HepG2 (cell line): ENCODE data around the gene CLP1. TPM values are rescaled to one million over a fixed set of nuclear protein-coding genes. Genes with fewer than 3 reads are reported as not detected.

Source experiments
- THAP11 ChIP-seq: IDR thresholded peaks from 2 replicates; pipeline ENCODE4 v1.6.1; 2016; ENCODE audit warnings: missing biosample characterization, missing genetic modification reagents
- ZNF451 ChIP-seq: sonication (generic); formaldehyde crosslinking; IDR thresholded peaks from 2 replicates; pipeline ENCODE4 v1.5.0; 2020; ENCODE audit warnings: mild to moderate bottlenecking, missing genetic modification reagents
- ZZZ3 ChIP-seq: sonication (generic); formaldehyde crosslinking; IDR thresholded peaks from 2 replicates; pipeline ENCODE4 v1.4.0; 2020; ENCODE audit warnings: missing genetic modification reagents, mild to moderate bottlenecking, borderline replicate concordance
- polyA plus RNA-seq, 8 experiments: library from polyadenylated mRNA; depleted of rRNA in 3 of 8; stranded (reverse) in 7 of 8; unstranded in 1 of 8; fragments of >200 nt; fragmentation: Illumina TruSeq in 4 of 8; extraction: Trizol in 4 of 8; gene quantifications; 2 replicates each; pipeline versions ENCODE4 v1.2.1 to v1.2.3, GENCODE V29; 2011 to 2016; ENCODE audit warnings: low read depth in 4 of 8, missing spikeins in 1 of 8, mixed read lengths in 1 of 8; ENCODE audit not compliant: insufficient read depth in 1 of 8
- total RNA-seq, 5 experiments: library from RNA; depleted of rRNA; stranded (reverse); fragments of >200 nt; fragmentation: Illumina TruSeq; extraction: Trizol; gene quantifications; 2 replicates each; pipeline ENCODE4 v1.2.3, GENCODE V29; 2016; ENCODE audit warnings: low read depth in 1 of 5
- TF ChIP-seq, protein P1 (sequence below), 2 experiments: fragments of 450-650 bp in 1 of 2; sonication (generic) in 1 of 2; formaldehyde crosslinking in 1 of 2; IDR thresholded peaks; 2 replicates each; pipeline versions ENCODE4 v1.6.1 to v1.8.0; 2016 to 2022; ENCODE audit warnings: antibody characterized with exemption in 1 of 2, mild to moderate bottlenecking in 1 of 2, missing genetic modification reagents in 1 of 2
- TF ChIP-seq, protein P2 (sequence below): sonication (generic); formaldehyde crosslinking; IDR thresholded peaks from 2 replicates; pipeline ENCODE4 v1.4.0; 2020; ENCODE audit warnings: missing genetic modification reagents
- TF ChIP-seq, protein P3 (sequence below): IDR thresholded peaks from 2 replicates; pipeline ENCODE4 v1.6.1; 2016; ENCODE audit warnings: mild to moderate bottlenecking, missing biosample characterization, missing genetic modification reagents
- TF ChIP-seq, protein P4 (sequence below): sonication (generic); formaldehyde crosslinking; IDR thresholded peaks from 2 replicates; pipeline ENCODE4 v1.4.0; 2020; ENCODE audit warnings: missing genetic modification reagents

CLP1 gene
- total and polyA plus RNA-seq, 2 of the 13 experiments (the other 11 are each of a cell fraction or from before 2014, with no cell fraction given): 14.6 to 24.8 TPM

DNA sequence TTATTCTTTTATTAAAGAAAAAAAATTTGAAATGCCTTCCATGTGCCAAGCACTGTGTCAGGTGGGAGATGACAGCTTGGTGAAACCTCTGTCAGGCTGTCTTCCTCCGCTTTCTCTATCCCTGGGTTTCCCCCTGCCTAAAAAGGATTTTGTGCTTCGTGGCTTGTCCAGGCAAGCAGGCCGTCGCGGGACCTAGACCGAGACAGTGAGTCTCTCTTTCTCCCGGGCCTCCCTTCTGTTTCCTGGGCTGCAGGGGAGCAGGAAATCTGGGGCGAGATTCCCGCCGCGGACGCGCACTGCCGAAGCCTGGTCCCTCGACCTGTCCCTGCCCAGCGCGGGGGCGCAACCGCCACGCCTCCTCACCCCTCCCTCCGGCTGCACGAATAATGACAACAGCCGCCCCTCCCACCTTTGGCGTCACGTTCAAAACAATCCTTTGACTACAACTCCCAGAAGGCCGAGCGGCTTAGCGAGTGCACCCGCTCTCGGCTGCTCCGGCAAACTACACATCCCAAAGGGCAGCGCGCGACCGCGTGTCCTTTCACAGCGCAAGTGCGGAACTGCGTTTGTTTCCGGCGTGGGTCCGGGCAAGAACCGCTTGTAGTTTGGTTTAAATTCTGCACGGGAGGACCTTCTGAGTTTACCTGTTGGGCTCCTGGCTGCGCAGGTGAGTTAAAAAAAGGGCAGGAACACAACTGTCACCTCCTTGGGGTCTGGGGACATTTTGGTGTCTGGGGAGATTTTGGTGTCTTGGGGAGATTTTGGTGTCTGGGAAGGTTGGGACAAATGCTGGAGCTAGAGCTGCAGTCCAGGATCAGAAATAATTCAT lies at the start of gene CLP1 (continued):
- TF ChIP-seq, protein P1, sequence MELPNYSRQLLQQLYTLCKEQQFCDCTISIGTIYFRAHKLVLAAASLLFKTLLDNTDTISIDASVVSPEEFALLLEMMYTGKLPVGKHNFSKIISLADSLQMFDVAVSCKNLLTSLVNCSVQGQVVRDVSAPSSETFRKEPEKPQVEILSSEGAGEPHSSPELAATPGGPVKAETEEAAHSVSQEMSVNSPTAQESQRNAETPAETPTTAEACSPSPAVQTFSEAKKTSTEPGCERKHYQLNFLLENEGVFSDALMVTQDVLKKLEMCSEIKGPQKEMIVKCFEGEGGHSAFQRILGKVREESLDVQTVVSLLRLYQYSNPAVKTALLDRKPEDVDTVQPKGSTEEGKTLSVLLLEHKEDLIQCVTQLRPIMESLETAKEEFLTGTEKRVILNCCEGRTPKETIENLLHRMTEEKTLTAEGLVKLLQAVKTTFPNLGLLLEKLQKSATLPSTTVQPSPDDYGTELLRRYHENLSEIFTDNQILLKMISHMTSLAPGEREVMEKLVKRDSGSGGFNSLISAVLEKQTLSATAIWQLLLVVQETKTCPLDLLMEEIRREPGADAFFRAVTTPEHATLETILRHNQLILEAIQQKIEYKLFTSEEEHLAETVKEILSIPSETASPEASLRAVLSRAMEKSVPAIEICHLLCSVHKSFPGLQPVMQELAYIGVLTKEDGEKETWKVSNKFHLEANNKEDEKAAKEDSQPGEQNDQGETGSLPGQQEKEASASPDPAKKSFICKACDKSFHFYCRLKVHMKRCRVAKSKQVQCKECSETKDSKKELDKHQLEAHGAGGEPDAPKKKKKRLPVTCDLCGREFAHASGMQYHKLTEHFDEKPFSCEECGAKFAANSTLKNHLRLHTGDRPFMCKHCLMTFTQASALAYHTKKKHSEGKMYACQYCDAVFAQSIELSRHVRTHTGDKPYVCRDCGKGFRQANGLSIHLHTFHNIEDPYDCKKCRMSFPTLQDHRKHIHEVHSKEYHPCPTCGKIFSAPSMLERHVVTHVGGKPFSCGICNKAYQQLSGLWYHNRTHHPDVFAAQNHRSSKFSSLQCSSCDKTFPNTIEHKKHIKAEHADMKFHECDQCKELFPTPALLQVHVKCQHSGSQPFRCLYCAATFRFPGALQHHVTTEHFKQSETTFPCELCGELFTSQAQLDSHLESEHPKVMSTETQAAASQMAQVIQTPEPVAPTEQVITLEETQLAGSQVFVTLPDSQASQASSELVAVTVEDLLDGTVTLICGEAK (IDR thresholded peaks at IDR 0.05): no peak
- TF ChIP-seq, protein P1 (CRISPR knock-in tag; IDR thresholded peaks at IDR 0.05): peak; percentile 99
- no peak; the same call in 1 of the 2 replicates for TF ChIP-seq ZNF451 (CRISPR knock-in tag)
- TF ChIP-seq, protein P2, sequence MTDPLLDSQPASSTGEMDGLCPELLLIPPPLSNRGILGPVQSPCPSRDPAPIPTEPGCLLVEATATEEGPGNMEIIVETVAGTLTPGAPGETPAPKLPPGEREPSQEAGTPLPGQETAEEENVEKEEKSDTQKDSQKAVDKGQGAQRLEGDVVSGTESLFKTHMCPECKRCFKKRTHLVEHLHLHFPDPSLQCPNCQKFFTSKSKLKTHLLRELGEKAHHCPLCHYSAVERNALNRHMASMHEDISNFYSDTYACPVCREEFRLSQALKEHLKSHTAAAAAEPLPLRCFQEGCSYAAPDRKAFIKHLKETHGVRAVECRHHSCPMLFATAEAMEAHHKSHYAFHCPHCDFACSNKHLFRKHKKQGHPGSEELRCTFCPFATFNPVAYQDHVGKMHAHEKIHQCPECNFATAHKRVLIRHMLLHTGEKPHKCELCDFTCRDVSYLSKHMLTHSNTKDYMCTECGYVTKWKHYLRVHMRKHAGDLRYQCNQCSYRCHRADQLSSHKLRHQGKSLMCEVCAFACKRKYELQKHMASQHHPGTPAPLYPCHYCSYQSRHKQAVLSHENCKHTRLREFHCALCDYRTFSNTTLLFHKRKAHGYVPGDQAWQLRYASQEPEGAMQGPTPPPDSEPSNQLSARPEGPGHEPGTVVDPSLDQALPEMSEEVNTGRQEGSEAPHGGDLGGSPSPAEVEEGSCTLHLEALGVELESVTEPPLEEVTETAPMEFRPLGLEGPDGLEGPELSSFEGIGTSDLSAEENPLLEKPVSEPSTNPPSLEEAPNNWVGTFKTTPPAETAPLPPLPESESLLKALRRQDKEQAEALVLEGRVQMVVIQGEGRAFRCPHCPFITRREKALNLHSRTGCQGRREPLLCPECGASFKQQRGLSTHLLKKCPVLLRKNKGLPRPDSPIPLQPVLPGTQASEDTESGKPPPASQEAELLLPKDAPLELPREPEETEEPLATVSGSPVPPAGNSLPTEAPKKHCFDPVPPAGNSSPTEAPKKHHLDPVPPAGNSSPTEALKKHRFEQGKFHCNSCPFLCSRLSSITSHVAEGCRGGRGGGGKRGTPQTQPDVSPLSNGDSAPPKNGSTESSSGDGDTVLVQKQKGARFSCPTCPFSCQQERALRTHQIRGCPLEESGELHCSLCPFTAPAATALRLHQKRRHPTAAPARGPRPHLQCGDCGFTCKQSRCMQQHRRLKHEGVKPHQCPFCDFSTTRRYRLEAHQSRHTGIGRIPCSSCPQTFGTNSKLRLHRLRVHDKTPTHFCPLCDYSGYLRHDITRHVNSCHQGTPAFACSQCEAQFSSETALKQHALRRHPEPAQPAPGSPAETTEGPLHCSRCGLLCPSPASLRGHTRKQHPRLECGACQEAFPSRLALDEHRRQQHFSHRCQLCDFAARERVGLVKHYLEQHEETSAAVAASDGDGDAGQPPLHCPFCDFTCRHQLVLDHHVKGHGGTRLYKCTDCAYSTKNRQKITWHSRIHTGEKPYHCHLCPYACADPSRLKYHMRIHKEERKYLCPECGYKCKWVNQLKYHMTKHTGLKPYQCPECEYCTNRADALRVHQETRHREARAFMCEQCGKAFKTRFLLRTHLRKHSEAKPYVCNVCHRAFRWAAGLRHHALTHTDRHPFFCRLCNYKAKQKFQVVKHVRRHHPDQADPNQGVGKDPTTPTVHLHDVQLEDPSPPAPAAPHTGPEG: no peak
- peak; percentile 80; the same call in 1 of the 2 replicates for TF ChIP-seq ZZZ3 (CRISPR knock-in tag)
- TF ChIP-seq, protein P3, sequence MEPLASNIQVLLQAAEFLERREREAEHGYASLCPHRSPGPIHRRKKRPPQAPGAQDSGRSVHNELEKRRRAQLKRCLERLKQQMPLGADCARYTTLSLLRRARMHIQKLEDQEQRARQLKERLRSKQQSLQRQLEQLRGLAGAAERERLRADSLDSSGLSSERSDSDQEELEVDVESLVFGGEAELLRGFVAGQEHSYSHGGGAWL (CRISPR knock-in tag): 0 out of 2 replicates have a peak, but pooled peaks have one; percentile 32
- TF ChIP-seq, protein P4, sequence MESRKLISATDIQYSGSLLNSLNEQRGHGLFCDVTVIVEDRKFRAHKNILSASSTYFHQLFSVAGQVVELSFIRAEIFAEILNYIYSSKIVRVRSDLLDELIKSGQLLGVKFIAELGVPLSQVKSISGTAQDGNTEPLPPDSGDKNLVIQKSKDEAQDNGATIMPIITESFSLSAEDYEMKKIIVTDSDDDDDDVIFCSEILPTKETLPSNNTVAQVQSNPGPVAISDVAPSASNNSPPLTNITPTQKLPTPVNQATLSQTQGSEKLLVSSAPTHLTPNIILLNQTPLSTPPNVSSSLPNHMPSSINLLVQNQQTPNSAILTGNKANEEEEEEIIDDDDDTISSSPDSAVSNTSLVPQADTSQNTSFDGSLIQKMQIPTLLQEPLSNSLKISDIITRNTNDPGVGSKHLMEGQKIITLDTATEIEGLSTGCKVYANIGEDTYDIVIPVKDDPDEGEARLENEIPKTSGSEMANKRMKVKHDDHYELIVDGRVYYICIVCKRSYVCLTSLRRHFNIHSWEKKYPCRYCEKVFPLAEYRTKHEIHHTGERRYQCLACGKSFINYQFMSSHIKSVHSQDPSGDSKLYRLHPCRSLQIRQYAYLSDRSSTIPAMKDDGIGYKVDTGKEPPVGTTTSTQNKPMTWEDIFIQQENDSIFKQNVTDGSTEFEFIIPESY (CRISPR knock-in tag): peak; percentile 45; the same call in 1 of the 2 replicates
- peak; percentile 99 for TF ChIP-seq THAP11 (CRISPR knock-in tag)
